ENCODE results near the gene DYSF.

DYSF gene

GRCh38 chr2:71661782-71662181 is 208.4 kb downstream of the DYSF start:
- Histone ChIP-seq H3K9ac (ENCODE audit: low read depth, low read length, poor library complexity, severe bottlenecking) (no peak overlapping the region), H2AFZ (ENCODE audit: low read length) (no peak overlapping the region)
- TF ChIP-seq EZH2phosphoT487 (IDR thresholded peaks at IDR 0.05; ENCODE audit: borderline replicate concordance) (no peak), CTCF (conservative IDR thresholded peaks at IDR 0.05; ENCODE audit: low read length) (no peak)

GRCh38 chr2:71662665-71663394 is 209.5 kb downstream of the DYSF start:
- Histone ChIP-seq H3K79me2 (ENCODE audit: insufficient read depth, low read length) (no peaks in the 10 kb centered on the region), H3K9me2 (replicated peaks; ENCODE audit: low read depth, low read length) (no peaks in the 10 kb centered on the region), H3K27me3 (ENCODE audit: insufficient read depth, low read length, poor library complexity, severe bottlenecking) (no peaks in the 10 kb centered on the region), H3K4me3 (ENCODE audit: low read length, poor library complexity, severe bottlenecking) (no peak overlapping the region), H3F3A (ENCODE audit: low read depth) (no peaks in the 10 kb centered on the region), H3K4me1 (ENCODE audit: insufficient read depth, low read length, poor library complexity, severe bottlenecking) (no peaks in the 10 kb centered on the region), H3K9ac (ENCODE audit: low read depth, low read length, poor library complexity, severe bottlenecking) (no peak overlapping the region), H2AFZ (ENCODE audit: low read length) (no peak overlapping the region), H3K4me2 (ENCODE audit: low read depth, low read length, poor library complexity, severe bottlenecking) (no peak overlapping the region), H3K9me3 (ENCODE audit: insufficient read depth, low read depth, low read length) (no peaks in the 10 kb centered on the region), H4K20me1 (ENCODE audit: insufficient read depth, low read length, poor library complexity, severe bottlenecking) (no peaks in the 10 kb centered on the region), H3K36me3 (ENCODE audit: insufficient read depth, low read length) (no peaks in the 10 kb centered on the region)
- TF ChIP-seq CTCF (conservative IDR thresholded peaks at IDR 0.05; ENCODE audit: low read length) (no peak), EZH2phosphoT487 (IDR thresholded peaks at IDR 0.05; ENCODE audit: borderline replicate concordance) (no peak)

More at GRCh38 chr2:71661782-71662181, 208.4 kb downstream of the DYSF start:
- Histone ChIP-seq H3K4me2 (ENCODE audit: low read depth, low read length, poor library complexity, severe bottlenecking) (no peak overlapping the region), H3K4me1 (ENCODE audit: insufficient read depth, low read length, poor library complexity, severe bottlenecking) (no peaks in the 10 kb centered on the region), H3K36me3 (ENCODE audit: insufficient read depth, low read length) (no peaks in the 10 kb centered on the region), H3K9me2 (replicated peaks; ENCODE audit: low read depth, low read length) (no peaks in the 10 kb centered on the region), H3F3A (ENCODE audit: low read depth) (no peaks in the 10 kb centered on the region), H3K4me3 (ENCODE audit: low read length, poor library complexity, severe bottlenecking) (no peak overlapping the region), H4K20me1 (ENCODE audit: insufficient read depth, low read length, poor library complexity, severe bottlenecking) (no peaks in the 10 kb centered on the region), H3K27me3 (ENCODE audit: insufficient read depth, low read length, poor library complexity, severe bottlenecking) (no peaks in the 10 kb centered on the region), H3K9me3 (ENCODE audit: insufficient read depth, low read depth, low read length) (no peaks in the 10 kb centered on the region), H3K79me2 (ENCODE audit: insufficient read depth, low read length) (no peaks in the 10 kb centered on the region)

- H3K4me3 ChIP-seq (ENCODE audit: low read length, poor library complexity, severe bottlenecking) = no peak overlapping the region
- H2AFZ ChIP-seq (ENCODE audit: low read length) = no peak overlapping the region
Observed at GRCh38 chr2:71664161-71664560, 210.8 kb downstream of the DYSF start.

More at GRCh38 chr2:71664161-71664560, 210.8 kb downstream of the DYSF start:
- H3K4me1 ChIP-seq (ENCODE audit: insufficient read depth, low read length, poor library complexity, severe bottlenecking) = no peaks in the 10 kb centered on the region
- H3K36me3 ChIP-seq (ENCODE audit: insufficient read depth, low read length) = no peaks in the 10 kb centered on the region
- H3K9me2 ChIP-seq (replicated peaks; ENCODE audit: low read depth, low read length) = no peaks in the 10 kb centered on the region
- H3F3A ChIP-seq (ENCODE audit: low read depth) = no peaks in the 10 kb centered on the region
- no peaks in the 10 kb centered on the region for H3K9me3 ChIP-seq (ENCODE audit: insufficient read depth, low read depth, low read length)
- no peaks in the 10 kb centered on the region for H4K20me1 ChIP-seq (ENCODE audit: insufficient read depth, low read length, poor library complexity, severe bottlenecking)
- no peaks in the 10 kb centered on the region for H3K79me2 ChIP-seq (ENCODE audit: insufficient read depth, low read length)
- no peak overlapping the region for H3K4me2 ChIP-seq (ENCODE audit: low read depth, low read length, poor library complexity, severe bottlenecking)
- no peak overlapping the region for H3K9ac ChIP-seq (ENCODE audit: low read depth, low read length, poor library complexity, severe bottlenecking)
- H3K27me3 ChIP-seq (ENCODE audit: insufficient read depth, low read length, poor library complexity, severe bottlenecking) = no peaks in the 10 kb centered on the region
- TF ChIP-seq CTCF (conservative IDR thresholded peaks at IDR 0.05; ENCODE audit: low read length) (no peak), EZH2phosphoT487 (IDR thresholded peaks at IDR 0.05; ENCODE audit: borderline replicate concordance) (no peak)
